Measurements from ENCODE around the gene PANK4.

DNA sequence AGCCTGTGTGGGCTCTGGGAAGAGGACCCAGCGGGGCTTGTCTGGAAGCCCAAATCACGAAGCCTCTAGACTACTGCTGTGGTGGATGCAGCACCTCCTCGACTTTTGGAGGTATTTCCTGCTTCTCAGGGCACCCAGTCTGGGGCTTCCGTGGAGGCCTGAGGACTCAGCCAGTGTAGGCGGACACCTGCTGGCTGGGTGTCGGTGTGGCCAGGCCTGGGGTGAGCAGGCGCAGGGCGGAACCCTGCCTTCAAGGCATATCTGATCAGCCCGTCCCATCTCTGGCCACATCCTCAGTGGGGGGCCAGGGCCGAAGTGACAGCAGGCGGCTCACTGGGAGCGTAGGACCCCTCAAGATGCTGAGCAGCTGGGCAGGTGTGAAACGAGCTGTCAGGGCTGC lies 43.4 kb downstream of the PANK4 start:
- TF ChIP-seq, protein P1, sequence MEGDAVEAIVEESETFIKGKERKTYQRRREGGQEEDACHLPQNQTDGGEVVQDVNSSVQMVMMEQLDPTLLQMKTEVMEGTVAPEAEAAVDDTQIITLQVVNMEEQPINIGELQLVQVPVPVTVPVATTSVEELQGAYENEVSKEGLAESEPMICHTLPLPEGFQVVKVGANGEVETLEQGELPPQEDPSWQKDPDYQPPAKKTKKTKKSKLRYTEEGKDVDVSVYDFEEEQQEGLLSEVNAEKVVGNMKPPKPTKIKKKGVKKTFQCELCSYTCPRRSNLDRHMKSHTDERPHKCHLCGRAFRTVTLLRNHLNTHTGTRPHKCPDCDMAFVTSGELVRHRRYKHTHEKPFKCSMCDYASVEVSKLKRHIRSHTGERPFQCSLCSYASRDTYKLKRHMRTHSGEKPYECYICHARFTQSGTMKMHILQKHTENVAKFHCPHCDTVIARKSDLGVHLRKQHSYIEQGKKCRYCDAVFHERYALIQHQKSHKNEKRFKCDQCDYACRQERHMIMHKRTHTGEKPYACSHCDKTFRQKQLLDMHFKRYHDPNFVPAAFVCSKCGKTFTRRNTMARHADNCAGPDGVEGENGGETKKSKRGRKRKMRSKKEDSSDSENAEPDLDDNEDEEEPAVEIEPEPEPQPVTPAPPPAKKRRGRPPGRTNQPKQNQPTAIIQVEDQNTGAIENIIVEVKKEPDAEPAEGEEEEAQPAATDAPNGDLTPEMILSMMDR (IDR thresholded peaks at IDR 0.05; ENCODE audit: poor library complexity), result no peak
- TF ChIP-seq EZH2phosphoT487 (IDR thresholded peaks at IDR 0.05; ENCODE audit: low read depth, severe bottlenecking, unreplicated experiment) (no peak), EZH2 (IDR thresholded peaks at IDR 0.05; ENCODE audit: borderline replicate concordance) (no peak)
